Right lobe of liver (tissue), 4 donors: ENCODE data around the gene KCNA5.

ENCODE experiments used
- POLR2A ChIP-seq: fragments of 450-650 bp; IDR thresholded peaks from one replicate; pipeline ENCODE4 v1.6.1; 2017; ENCODE audit warnings: antibody characterized with exemption, mild to moderate bottlenecking
- TF ChIP-seq, protein P1 (sequence below), 4 donors: fragments of 200-600 bp in 3 of 4; fragments of 450-650 bp in 1 of 4; IDR thresholded peaks; one replicate each; pipeline versions ENCODE4 v1.5.1 to v1.8.0; 2016 to 2022; ENCODE audit warnings: antibody characterized with exemption in 4 of 4, mild to moderate bottlenecking in 2 of 4
- donor health status: DM: no; HTN: no; CAD: no.
- donor health status: DM: no; HTN: no; CAD: no.
- donor health status: DM: no; HTN: yes; CAD: no.

GRCh38 chr12:5008661-5009060, 35.0 kb upstream of the KCNA5 start:
- no peak for TF ChIP-seq POLR2A
- TF ChIP-seq, protein P1, sequence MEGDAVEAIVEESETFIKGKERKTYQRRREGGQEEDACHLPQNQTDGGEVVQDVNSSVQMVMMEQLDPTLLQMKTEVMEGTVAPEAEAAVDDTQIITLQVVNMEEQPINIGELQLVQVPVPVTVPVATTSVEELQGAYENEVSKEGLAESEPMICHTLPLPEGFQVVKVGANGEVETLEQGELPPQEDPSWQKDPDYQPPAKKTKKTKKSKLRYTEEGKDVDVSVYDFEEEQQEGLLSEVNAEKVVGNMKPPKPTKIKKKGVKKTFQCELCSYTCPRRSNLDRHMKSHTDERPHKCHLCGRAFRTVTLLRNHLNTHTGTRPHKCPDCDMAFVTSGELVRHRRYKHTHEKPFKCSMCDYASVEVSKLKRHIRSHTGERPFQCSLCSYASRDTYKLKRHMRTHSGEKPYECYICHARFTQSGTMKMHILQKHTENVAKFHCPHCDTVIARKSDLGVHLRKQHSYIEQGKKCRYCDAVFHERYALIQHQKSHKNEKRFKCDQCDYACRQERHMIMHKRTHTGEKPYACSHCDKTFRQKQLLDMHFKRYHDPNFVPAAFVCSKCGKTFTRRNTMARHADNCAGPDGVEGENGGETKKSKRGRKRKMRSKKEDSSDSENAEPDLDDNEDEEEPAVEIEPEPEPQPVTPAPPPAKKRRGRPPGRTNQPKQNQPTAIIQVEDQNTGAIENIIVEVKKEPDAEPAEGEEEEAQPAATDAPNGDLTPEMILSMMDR (IDR thresholded peaks at IDR 0.05), result no peak
